GM19193 (cell line): ENCODE results near the gene TRPC4AP.

ENCODE experiments used
- POLR2A ChIP-seq: IDR thresholded peaks from 4 replicates; pipeline ENCODE4 v1.6.1; 2011; ENCODE audit not compliant: insufficient read depth, insufficient read length; ENCODE audit errors: extremely low read depth

The TRPC4AP gene

DNA sequence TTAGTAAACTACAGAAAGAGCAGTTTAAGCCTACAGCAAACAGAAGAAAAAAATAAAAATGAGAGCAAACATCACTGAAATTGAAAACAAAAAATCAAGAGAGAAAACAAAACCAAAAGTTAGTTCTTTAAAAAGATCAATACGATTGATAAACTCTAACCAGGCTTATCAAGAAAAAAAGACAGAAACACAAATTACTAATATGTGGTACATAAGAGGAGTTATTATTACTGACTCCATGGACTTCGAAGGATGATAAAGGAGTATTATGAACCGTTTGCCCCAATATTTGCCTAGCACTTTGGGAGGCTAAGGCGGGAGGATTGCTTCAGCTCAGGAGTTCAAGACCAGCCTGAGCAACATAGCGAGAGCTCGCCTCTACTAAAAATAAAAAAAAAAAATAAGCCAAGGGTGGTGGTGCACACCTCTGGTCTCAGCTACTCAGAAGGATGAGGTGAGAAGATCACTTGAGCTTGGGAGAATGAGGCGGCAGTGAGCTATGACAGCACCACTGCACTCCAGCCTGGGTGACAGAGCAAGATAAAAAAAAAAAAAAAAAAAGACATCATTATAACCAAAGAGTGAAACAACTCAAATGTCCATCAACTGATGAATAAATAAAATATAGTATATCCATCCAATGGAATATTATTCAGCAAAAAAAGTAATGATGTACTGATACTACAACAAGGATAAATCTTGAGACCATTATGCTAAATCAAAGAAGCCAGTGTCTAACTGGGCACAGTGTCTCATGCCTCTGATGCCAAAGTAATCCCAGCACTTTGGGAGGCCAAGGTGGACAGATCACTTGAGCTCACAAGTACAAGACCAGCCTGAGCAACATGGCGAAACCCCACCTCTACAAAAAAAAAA, 12.9 kb downstream of the TRPC4AP start:
- no peak for TF ChIP-seq POLR2A

DNA sequence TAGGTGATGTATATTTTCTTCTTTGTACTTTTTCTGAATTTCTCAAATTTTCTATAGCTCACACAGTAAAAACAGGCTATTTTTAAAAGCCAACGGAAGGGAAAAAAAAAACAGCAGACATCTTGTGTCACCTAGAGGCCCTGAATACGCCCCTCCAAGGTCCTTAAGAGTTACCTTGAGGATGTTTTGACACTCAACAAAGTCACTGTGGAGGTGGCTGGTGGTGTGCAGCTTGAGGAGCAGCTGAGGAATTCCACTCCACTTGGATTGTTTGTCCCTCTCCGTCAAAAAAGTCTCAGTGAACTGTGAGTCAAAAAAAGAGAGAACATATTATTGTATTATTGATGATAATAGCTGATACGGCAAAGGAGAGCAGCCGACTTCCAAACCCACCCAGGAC, 14.7 kb downstream of the TRPC4AP start:
- no peak for TF ChIP-seq POLR2A

DNA sequence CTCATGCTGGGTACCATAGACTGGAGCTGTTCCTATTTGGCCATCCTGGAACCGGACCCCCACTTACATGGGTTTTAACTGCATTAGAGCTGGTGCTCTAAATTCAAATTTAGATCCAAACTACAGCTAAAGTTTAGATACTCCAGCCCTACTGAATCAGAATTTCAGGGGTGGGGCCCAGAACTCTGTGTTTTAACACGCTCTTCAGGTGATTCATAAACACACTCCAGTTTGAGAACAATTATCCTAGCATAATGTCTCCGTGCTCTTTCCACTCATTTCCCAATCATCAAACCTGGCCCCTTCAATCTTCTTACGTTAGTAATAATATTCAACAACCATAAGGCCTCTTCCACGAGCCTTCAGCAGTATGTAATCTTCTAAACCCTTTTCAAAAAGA, 15.3 kb downstream of the TRPC4AP start:
- no peak for TF ChIP-seq POLR2A

DNA sequence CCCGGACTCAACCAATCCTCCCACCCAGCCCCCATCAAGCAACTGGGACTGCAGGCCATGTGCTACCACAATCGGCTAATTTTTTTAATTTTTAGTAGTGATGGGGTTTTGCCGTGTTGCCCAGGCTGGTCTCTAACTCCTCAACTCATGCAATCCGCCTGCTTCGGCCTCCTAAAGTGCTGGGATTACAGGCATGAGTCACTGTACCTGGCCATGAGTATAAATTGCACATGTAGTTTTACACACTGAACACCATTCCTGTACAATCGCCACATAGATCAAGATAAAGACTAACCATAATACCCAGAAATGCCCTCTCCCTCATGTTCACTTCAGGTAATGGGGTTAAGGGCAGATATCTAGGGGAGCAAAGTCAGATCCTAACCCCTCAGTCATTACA, 26.4 kb downstream of the TRPC4AP start:
- no peak for TF ChIP-seq POLR2A

DNA sequence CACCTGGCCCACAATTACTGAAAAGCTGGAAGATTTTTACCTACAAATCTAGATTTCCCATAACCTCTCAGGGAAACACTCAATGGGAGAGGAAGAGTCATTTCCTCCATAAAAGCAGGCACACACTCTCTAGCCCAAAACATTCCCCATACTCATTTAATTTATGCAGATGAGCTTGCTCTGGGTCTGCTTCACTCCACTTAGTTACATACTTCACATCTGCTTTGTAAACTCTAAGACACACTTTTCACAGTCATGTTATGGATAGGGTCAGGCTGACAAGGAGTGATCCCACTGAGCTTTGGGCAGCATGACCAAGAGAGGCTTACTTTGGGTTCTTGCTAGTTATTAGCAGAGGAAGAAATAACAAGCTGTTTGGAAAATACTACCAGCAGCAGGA, 27.4 kb downstream of the TRPC4AP start:
- TF ChIP-seq POLR2A, result no peak

DNA sequence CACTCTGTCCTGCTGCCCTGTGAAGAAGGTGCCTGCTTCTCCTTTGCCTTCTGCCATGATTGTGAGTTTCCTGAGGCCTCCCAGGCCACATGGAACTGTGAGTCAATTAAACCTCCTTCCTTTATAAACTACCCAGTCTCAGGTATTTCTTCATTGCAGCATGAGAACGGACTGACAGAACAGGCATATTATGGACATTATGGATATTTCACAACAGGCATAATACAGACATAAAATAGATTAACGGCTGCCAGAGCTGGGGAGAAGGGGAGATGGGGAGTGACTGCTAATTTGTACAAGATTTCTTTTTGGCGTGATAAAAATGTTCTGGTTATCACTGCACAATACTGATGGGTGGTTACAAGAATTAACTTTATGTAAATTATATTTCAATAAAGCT, 29.4 kb downstream of the TRPC4AP start:
- TF ChIP-seq POLR2A, result no peak

DNA sequence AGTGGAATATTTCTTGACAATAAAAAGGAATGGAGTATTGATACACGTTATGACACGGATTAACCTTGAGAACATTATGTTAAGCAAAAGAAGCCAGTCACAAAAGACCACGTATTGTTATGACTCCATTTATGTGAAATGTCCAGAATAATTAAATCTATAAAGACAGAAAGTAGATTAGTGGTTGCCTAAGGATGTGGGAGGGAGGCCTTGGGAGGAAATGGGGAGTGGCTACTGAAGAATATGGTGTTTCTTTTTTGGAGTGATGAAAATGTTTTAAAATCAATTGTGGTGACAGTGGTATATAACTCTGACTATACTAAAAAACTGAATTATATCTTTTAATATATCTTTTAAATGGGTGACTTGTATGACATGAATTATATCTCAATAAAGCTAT, 30.1 kb downstream of the TRPC4AP start:
- no peak for TF ChIP-seq POLR2A

DNA sequence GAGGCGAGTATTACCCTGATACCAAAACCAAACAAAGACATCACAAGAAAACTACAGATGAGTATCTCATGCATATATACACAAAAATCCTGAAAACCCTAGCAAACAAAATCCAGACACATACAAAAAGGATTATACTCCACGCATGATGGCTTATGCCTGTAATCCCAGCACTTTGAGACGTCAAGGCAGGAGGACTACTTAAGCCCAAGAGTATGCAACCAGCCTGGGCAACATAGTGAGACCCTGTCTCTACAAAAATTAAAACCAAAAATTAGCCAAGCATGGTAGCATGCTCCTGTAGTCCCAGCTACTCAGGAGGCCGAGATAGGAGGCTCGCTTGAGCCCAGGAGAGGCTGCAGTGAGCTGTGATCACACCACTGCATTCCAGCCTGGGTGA, 32.4 kb downstream of the TRPC4AP start:
- no peak for TF ChIP-seq POLR2A

DNA sequence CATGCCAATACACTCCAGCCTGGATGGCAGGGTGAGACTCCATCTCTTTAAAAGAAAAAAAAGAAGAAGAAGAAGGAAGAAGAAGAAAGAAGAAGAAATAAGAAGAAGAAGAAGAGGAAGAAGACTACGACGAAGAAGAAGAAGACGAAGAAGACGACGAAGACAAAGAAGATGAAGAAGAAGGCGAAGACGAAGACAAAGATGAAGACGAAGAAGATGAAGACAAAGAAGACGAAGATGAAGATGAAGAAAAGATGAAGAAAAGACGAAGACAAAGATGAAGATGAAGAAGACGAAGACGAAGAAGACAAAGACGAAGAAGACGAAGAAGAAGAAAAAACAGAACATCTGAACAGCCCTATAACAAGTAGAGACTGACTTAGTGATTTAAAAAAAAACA, 33.0 kb downstream of the TRPC4AP start:
- no peak for TF ChIP-seq POLR2A

DNA sequence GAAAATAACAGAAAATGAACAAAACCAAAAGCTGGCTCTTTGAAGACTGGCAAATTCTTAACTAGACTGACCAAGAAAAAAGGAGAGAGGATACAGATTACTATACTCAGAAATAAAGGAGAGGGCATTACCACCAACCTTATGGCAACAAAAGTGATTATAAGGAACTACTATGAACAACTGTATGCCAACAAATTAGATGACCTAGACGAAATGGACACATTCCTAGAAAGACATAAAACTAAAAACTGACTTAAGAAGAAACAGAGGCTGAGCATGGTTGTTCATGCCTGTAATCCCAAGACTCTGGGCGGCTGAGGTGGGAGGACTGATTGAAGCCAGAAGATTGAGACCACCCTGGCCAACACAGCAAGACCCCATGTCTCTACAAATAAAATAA, 33.5 kb downstream of the TRPC4AP start:
- TF ChIP-seq POLR2A, result no peak

DNA sequence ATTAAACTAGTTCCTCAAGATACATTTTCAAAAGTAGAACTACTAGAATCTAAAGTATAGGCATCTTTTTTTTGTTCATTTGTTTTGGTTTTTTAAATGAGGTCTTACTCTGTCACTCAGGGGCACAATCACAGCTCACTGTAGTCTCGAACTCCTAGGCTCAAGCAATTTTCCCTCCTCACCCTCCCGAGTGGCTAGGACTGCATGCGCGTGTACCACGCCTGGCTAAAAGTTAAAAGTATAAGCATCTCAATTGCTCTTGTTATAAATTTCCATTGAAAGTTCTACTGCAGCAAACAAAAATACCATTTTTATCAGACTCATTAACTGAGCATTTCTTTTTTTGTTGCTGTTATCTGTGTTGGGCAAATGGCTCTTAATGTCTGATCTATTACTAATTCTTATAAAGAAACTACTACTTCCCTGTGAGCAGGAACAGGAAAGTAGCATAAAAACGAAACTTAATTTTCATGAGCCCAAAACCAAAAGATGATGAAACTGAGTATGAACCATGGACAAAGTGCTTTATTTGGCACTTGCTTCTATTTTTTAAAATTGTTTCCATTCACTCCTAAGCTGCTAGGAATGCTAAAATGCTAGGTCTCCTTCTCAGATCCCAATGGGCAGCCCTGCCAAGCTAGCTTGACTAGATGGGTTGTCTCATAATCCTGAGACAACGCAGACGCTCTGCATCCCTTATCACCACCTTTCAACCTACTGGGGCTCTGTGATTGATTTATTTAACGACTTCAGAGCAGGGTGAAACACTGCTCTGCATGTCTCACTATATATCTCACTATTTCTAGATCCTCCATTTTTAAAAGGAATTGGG, 36.9 kb downstream of the TRPC4AP start:
- TF ChIP-seq POLR2A, result no peak

DNA sequence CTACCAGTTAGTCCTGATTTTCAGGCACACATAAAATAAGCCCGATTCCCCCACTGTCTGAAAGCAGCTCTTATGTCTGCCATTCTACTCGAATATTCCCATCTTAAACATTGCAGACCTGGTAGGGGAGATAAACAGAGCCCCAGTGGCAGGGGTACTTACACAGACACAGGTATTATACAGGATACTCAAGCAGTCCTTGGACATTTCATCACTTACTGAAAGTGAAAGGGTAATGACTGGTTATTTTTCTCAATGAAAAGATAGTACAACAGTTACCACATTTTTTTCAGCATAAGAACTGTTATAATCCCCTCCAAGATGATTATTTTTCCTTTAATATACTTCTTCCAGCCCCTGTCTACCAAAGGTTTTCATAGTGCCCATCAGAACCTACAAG, 37.8 kb downstream of the TRPC4AP start:
- TF ChIP-seq POLR2A, result no peak

DNA sequence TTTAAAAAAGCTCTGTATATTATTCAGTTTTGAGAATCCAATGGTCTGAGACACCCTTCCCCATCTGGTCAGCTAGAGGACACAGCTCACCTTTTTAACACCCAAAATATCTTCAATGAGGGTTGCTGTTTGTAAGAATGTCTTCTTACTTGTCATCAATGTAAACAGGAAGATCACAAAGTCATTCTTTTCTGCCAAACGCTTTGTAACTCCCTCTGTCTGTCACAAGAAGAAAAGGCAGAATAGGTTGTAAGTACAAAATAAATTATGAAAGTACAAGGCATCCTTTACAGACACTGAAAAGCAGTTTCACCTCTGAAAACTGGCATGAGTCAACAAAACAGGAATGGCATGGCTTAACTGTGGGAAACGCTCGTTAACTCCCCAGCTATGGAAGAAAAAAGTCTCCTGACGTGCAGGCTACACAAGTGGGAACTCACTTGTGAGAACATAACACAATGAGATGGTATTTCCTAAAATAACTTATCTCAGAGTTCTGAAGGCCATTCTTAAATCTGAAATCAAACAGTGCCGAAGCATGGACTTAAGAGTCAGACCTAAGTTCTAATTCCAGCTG, 42.7 kb downstream of the TRPC4AP start:
- no peak for TF ChIP-seq POLR2A

DNA sequence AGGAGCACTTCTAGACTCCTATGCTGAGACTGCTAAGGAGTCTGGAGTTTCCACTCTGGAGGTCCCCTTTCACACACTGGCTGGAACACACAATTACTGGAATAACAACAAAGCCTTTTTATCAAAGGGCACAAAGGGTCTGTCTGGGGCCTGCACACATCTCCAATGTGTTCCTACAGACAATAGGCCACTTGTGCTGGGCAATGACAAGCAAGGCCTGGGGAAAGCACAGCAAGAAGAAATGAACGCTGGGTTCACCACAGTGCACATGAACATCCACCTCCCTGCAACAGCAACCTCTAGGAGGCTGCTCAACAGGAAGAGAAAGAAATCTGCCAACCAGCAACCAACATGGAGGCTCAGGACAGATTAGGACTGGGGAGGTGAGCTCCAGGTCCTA, 43.9 kb downstream of the TRPC4AP start:
- no peak for TF ChIP-seq POLR2A

DNA sequence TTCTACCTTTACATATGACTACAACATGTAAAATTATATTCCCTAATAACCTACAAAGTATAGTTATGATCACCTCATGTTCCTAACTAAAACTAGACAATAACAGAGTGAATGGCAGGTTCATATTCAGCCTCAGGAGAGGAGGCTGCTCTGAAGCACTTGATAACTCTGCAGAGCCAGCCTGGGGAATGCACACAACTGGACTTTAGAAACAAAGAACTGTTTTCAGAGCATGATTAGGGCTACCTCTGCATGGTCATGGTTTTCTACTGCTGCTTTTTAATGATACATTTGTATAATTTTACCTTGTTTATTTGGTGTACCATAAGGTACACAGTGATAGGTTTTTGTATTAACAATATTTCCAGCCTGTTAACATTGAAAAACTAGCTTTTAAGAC, 50.3 kb downstream of the TRPC4AP start:
- TF ChIP-seq POLR2A, result no peak
